GM21576 (cell line): ENCODE results near the gene SPEM2.

Source experiments
- ATAC-seq: cut with Tn5 transposase; IDR thresholded peaks from one replicate; pipeline ENCODE4 v1.9.1; 2021; ENCODE audit warnings: mild to moderate bottlenecking, moderate library complexity; ENCODE audit not compliant: unreplicated experiment

SPEM2 gene

GRCh38 chr17:7419819-7420610, 5.4 kb upstream of the SPEM2 start, which contains the start of gene SPEM1:
SPEM1 (plus strand) TSS chr17:7420324; CDS start chr17:7420385, 61 bp downstream.
- no peak for ATAC-seq

GRCh38 chr17:7421186-7421585, 4.2 kb upstream of the SPEM2 start:
- no peak for ATAC-seq

- ATAC-seq = no peak
Measured at GRCh38 chr17:7423679-7424078, 1.7 kb upstream of the SPEM2 start.

- ATAC-seq = no peak
Measured at GRCh38 chr17:7425756-7426155, 340 bp downstream of the SPEM2 start.

- ATAC-seq = no peak
Measured at GRCh38 chr17:7426203-7426863, 917 bp downstream of the SPEM2 start.

GRCh38 chr17:7426896-7427489, 1.6 kb downstream of the SPEM2 start:
- no peak for ATAC-seq

- no peak for ATAC-seq
Measured at GRCh38 chr17:7427549-7427948, 2.1 kb downstream of the SPEM2 start.

- ATAC-seq = no peak
Measured at GRCh38 chr17:7428557-7428956, 3.1 kb downstream of the SPEM2 start, which contains the start of gene SPEM3. SPEM3 (plus strand) TSS chr17:7428857; CDS start chr17:7428903, 46 bp downstream.

- no peak for ATAC-seq
Measured at GRCh38 chr17:7429722-7430121, 4.3 kb downstream of the SPEM2 start.

GRCh38 chr17:7431231-7431630, 5.8 kb downstream of the SPEM2 start:
- ATAC-seq = no peak

GRCh38 chr17:7432296-7432695, 6.9 kb downstream of the SPEM2 start:
- ATAC-seq = no peak

GRCh38 chr17:7435676-7436555, 10.5 kb downstream of the SPEM2 start:
- peak; percentile 19 for ATAC-seq

GRCh38 chr17:7436556-7437368, 11.3 kb downstream of the SPEM2 start:
- ATAC-seq = peak; percentile 36

GRCh38 chr17:7437369-7437863, 12.0 kb downstream of the SPEM2 start:
- no peak for ATAC-seq

- no peak for ATAC-seq
Measured at GRCh38 chr17:7437950-7438614, 12.7 kb downstream of the SPEM2 start.

- ATAC-seq = no peak
Measured at GRCh38 chr17:7438656-7439460, 13.4 kb downstream of the SPEM2 start.

GRCh38 chr17:7439462-7440112, 14.2 kb downstream of the SPEM2 start, which contains the start of gene FGF11:
FGF11 (plus strand) TSS chr17:7439512; CDS start chr17:7439621, 109 bp downstream.
- no peak for ATAC-seq
